ENCODE data around the gene BCL11A.

DNA sequence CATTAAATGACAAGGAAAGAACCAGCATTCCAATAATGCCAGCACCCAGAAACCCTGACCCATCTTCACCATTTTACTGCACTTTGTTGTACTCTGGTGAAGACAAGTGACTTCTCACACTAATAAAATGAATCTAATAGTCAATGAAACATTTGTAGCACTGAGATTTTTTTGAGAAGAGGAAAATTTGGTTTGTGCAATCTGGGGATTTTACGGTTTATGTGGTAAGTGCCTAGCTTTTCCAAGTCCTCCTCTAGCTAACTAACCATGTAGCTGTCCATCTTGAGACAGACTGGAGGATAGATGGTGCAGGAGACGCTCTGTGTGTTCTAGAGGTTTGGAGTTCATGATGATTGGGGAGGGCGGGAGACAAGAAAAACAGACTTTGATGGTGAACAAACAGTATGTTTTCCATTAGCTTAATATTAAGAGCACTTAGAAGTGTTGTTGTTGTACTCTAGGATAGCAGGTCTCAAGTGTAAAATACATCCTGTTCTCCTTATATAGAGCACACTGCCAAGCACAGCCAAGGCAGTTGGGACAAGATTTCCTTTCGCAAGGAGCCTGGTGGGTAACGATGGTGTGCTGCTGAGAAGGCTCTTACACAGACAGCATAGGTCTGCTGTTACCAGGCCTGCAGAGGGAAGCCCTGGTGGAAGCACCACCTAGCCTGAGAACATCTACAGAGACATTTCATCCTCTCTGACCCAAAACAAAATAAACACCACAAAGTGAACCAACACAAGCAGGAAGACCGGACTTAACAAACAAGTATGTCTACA lies 83.7 kb downstream of the BCL11A start:
- no peak for TF ChIP-seq EP300 (IDR thresholded peaks at IDR 0.05)
- TF ChIP-seq, protein P1, sequence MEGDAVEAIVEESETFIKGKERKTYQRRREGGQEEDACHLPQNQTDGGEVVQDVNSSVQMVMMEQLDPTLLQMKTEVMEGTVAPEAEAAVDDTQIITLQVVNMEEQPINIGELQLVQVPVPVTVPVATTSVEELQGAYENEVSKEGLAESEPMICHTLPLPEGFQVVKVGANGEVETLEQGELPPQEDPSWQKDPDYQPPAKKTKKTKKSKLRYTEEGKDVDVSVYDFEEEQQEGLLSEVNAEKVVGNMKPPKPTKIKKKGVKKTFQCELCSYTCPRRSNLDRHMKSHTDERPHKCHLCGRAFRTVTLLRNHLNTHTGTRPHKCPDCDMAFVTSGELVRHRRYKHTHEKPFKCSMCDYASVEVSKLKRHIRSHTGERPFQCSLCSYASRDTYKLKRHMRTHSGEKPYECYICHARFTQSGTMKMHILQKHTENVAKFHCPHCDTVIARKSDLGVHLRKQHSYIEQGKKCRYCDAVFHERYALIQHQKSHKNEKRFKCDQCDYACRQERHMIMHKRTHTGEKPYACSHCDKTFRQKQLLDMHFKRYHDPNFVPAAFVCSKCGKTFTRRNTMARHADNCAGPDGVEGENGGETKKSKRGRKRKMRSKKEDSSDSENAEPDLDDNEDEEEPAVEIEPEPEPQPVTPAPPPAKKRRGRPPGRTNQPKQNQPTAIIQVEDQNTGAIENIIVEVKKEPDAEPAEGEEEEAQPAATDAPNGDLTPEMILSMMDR (IDR thresholded peaks at IDR 0.05): no peak
- no peak for TF ChIP-seq POLR2A (IDR thresholded peaks at IDR 0.05)
- TF ChIP-seq POLR2AphosphoS5 (IDR thresholded peaks at IDR 0.05): no peak
